ENCODE data around the gene SNU13. TPM values are rescaled to one million over a fixed set of nuclear protein-coding genes. Genes with fewer than 3 reads are reported as not detected.
A peak's percentile ranks its signal among the peaks of the same experiment; 100 is the strongest.

SNU13 gene
- total RNA-seq, 1 experiment from 2014 or later = 283 TPM

DNA sequence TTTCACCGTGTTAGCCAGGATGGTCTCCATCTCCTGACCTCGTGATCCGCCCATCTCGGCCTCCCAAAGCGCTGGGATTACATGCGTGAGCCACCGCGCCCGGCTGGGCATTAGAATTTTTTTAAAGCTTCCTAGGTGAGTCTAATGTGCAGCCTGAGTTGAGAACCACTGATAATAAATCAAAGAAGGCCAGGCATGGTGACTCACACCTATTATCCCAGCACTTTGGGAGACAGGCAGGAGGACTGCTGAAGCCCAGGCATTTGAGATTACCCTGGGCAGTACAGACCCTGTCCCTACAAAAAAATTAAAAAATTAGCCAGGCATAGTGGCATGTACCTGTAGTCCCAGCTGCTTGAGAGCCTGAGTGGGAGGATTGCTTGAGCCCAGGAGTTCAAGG, 24.3 kb upstream of the SNU13 start:
- H3K4me2 ChIP-seq (ENCODE audit: low read length) = peak overlapping the region; percentile 62
- no TSS peak for BruUV-seq (replicated peaks)
- H3K36me3 ChIP-seq (ENCODE audit: control insufficient read depth in 1 of 2, insufficient read depth in 2 of 2, low read length in 2 of 2) = no peaks in the 10 kb centered on the region
- peaks cover 9 to 11% of the 10 kb centered on the region in 2 experiments for H3K4me1 ChIP-seq (ENCODE audit: control insufficient read depth in 1 of 2, insufficient read depth in 2 of 2, low read length in 2 of 2)
- H3K4me3 ChIP-seq (replicated peaks in 1 of 2; ENCODE audit: low read depth in 1 of 2, low read length in 2 of 2) = peak overlapping the region in 1 of 2 experiments; percentile 16; a peak in 1 of 4 replicates
- peak; percentile 21 for DNase-seq (ENCODE audit: low read depth, low spot score)
- ChIA-PET RAD21 (ENCODE audit: low non-redundant PET in 1 of 2, low total read pairs in 2 of 2, uncharacterized antibody in 2 of 2, unreplicated experiment in 2 of 2) (interaction anchor here (0.7 kb wide), 2 partner anchors 41 to 186 kb away, joined by 3 to 4 read pairs; no protein-coding TSS in a partner anchor), CTCF (interaction anchor here (3.8 kb wide), 1 partner anchor 15 kb away, joined by 16 read pairs; no protein-coding TSS in a partner anchor), POLR2A (no interaction called here)
- TF ChIP-seq SRF (IDR thresholded peaks at IDR 0.05; ENCODE audit: low read depth) (no peak), FOSL1 (IDR thresholded peaks at IDR 0.05; ENCODE audit: low read depth) (0 out of 2 replicates have a peak, but pooled peaks have one; percentile 26)
- no peaks in the 10 kb centered on the region for H4K20me1 ChIP-seq (ENCODE audit: insufficient read depth)
- no peak overlapping the region for H3K27ac ChIP-seq (ENCODE audit: low read depth, low read length)
- H3K79me2 ChIP-seq (ENCODE audit: insufficient read depth, low read length) = no peaks in the 10 kb centered on the region
- H2AFZ ChIP-seq (ENCODE audit: low read depth, low read length, poor library complexity, severe bottlenecking) = peak overlapping the region; percentile 86
- peak; percentile 95 for ATAC-seq
- H3K27me3 ChIP-seq (ENCODE audit: insufficient read depth, low read length) = no peaks in the 10 kb centered on the region
- H3K9ac ChIP-seq (ENCODE audit: low read length) = 0 out of 2 replicates have a peak overlapping the region, but pooled peaks have one; percentile 11
- H3K9me3 ChIP-seq (ENCODE audit: control insufficient read depth in 1 of 2, insufficient read depth in 1 of 2, low read depth in 1 of 2, low read length in 2 of 2) = no peaks in the 10 kb centered on the region
- no peaks in the 10 kb centered on the region for H3K9me2 ChIP-seq (ENCODE audit: insufficient read depth)
- intact Hi-C loops (cut with micrococcal nuclease) = no loop called here

DNA sequence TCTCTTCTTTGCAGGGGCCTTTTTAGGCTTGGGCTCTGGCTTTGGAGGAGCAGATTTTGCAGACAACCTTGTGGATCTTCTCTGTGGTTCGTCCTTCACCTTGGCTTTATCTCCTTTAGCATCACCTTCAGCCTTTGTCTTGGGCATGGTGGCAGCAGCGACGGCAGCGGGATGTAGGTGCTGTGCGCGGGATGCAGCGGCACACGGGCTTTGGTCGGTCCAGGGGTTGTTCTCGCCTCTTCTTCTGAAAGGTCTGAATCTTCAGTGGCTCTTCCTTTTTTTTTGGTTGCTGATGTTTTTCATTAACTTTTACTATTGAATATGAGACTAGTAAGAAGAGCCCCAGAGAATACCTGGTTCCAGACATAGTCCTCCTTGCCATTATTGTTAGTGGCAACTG, 20.7 kb upstream of the SNU13 start:
- Histone ChIP-seq H3K9me2 (ENCODE audit: insufficient read depth) (no peaks in the 10 kb centered on the region), H3K9ac (ENCODE audit: low read length) (no peak overlapping the region), H3K27me3 (ENCODE audit: insufficient read depth, low read length) (no peaks in the 10 kb centered on the region), H4K20me1 (ENCODE audit: insufficient read depth) (no peaks in the 10 kb centered on the region), H3K79me2 (ENCODE audit: insufficient read depth, low read length) (no peaks in the 10 kb centered on the region), H2AFZ (ENCODE audit: low read depth, low read length, poor library complexity, severe bottlenecking) (no peak overlapping the region), H3K27ac (ENCODE audit: low read depth, low read length) (no peak overlapping the region), H3K9me3 (ENCODE audit: control insufficient read depth in 1 of 2, insufficient read depth in 1 of 2, low read depth in 1 of 2, low read length in 2 of 2) (no peaks in the 10 kb centered on the region), H3K4me2 (ENCODE audit: low read length) (no peak overlapping the region), H3K36me3 (ENCODE audit: control insufficient read depth in 1 of 2, insufficient read depth in 2 of 2, low read length in 2 of 2) (no peaks in the 10 kb centered on the region), H3K4me3 (replicated peaks in 1 of 2; ENCODE audit: low read depth in 1 of 2, low read length in 2 of 2) (no peak overlapping the region), H3K4me1 (ENCODE audit: control insufficient read depth in 1 of 2, insufficient read depth in 2 of 2, low read length in 2 of 2) (peaks cover 9% of the 10 kb centered on the region in 2 experiments)
- ChIA-PET POLR2A (no interaction called here), RAD21 (ENCODE audit: low non-redundant PET in 1 of 2, low total read pairs in 2 of 2, uncharacterized antibody in 2 of 2, unreplicated experiment in 2 of 2) (no interaction called here), CTCF (interaction anchor here (2.4 kb wide), 1 partner anchor 12 kb away, joined by 8 read pairs; no protein-coding TSS in a partner anchor)
- no TSS peak for BruUV-seq (replicated peaks)
- DNase-seq (ENCODE audit: low read depth, low spot score) (no peak), ATAC-seq (no peak)
- intact Hi-C loops (cut with micrococcal nuclease) = no loop called here
- TF ChIP-seq CTCF (IDR thresholded peaks at IDR 0.05 in 2 of 3, conservative IDR thresholded peaks at IDR 0.05 in 1 of 3; ENCODE audit: borderline replicate concordance in 1 of 3, insufficient read depth in 1 of 3, low read depth in 2 of 3, low read length in 2 of 3) (no peak), EZH2phosphoT487 (IDR thresholded peaks at IDR 0.05; ENCODE audit: borderline replicate concordance) (no peak), POLR2AphosphoS5 (IDR thresholded peaks at IDR 0.05; ENCODE audit: low read depth, low read length) (no peak), EGR1 (IDR thresholded peaks at IDR 0.05; ENCODE audit: low read depth) (no peak), JUND (IDR thresholded peaks at IDR 0.05) (no peak), MAX (IDR thresholded peaks at IDR 0.05) (no peak), CEBPB (IDR thresholded peaks at IDR 0.05; ENCODE audit: low read depth) (no peak), ZBTB33 (IDR thresholded peaks at IDR 0.05; ENCODE audit: extremely low read depth, insufficient replicate concordance, low read length) (no peak), SP1 (IDR thresholded peaks at IDR 0.05; ENCODE audit: low read depth) (no peak), POLR2A (IDR thresholded peaks at IDR 0.05; ENCODE audit: borderline replicate concordance, extremely low read depth, insufficient read depth, insufficient read length) (no peak), SRF (IDR thresholded peaks at IDR 0.05; ENCODE audit: low read depth) (no peak), SIN3A (IDR thresholded peaks at IDR 0.05; ENCODE audit: low read depth) (no peak), TCF7L2 (IDR thresholded peaks at IDR 0.05; ENCODE audit: borderline replicate concordance, extremely low read depth, insufficient read depth, insufficient read length) (no peak), ZFX (IDR thresholded peaks at IDR 0.05) (no peak)
- TF ChIP-seq, protein P1, sequence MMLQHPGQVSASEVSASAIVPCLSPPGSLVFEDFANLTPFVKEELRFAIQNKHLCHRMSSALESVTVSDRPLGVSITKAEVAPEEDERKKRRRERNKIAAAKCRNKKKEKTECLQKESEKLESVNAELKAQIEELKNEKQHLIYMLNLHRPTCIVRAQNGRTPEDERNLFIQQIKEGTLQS (IDR thresholded peaks at IDR 0.05) = no peak
